Measurements from ENCODE around the gene SACM1L. TPM values are rescaled to one million over a fixed set of nuclear protein-coding genes. Genes with fewer than 3 reads are reported as not detected.

Gene SACM1L
- total and polyA plus RNA-seq, 2 experiments from 2014 or later = 28.1 to 61.6 TPM

GRCh38 chr3:45776301-45776595 is 87.1 kb downstream of the SACM1L start:
- Histone ChIP-seq H3K4me2 (no peak overlapping the region), H4K20me1 (ENCODE audit: insufficient read depth, poor library complexity, severe bottlenecking) (no peaks in the 10 kb centered on the region), H3K9me2 (replicated peaks; ENCODE audit: insufficient read depth) (no peaks in the 10 kb centered on the region), H3K36me3 (replicated peaks; ENCODE audit: insufficient read depth, low read depth) (no peaks in the 10 kb centered on the region), H3K27me3 (no peaks in the 10 kb centered on the region), H3K79me2 (no peaks in the 10 kb centered on the region), H3K9me3 (ENCODE audit: low read depth) (no peaks in the 10 kb centered on the region), H2AFZ (no peak overlapping the region), H3K27ac (no peak overlapping the region), H3K4me3 (no peak overlapping the region), H3K4me1 (ENCODE audit: insufficient read depth) (peaks cover 22% of the 10 kb centered on the region)
- no peak for TF ChIP-seq EZH2phosphoT487 (IDR thresholded peaks at IDR 0.05; ENCODE audit: low read depth, severe bottlenecking, unreplicated experiment)
- no peak for TF ChIP-seq CTCF (IDR thresholded peaks at IDR 0.05; ENCODE audit: poor library complexity)
- TF ChIP-seq EZH2 (IDR thresholded peaks at IDR 0.05; ENCODE audit: borderline replicate concordance) = no peak
- WGBS (ENCODE audit: low lambda C conversion rate, missing lambda C conversion rate) = 75% methylated on average over 3 of the region's 3 CpGs
- no peak for DNase-seq (ENCODE audit: low spot score)

- no peak overlapping the region for H3K27ac ChIP-seq
- H3K27me3 ChIP-seq = no peaks in the 10 kb centered on the region
- TF ChIP-seq EZH2 (IDR thresholded peaks at IDR 0.05; ENCODE audit: borderline replicate concordance) (no peak), EZH2phosphoT487 (IDR thresholded peaks at IDR 0.05; ENCODE audit: low read depth, severe bottlenecking, unreplicated experiment) (no peak), CTCF (IDR thresholded peaks at IDR 0.05; ENCODE audit: poor library complexity) (no peak)
- no peak overlapping the region for H3K4me2 ChIP-seq
- no peaks in the 10 kb centered on the region for H3K9me2 ChIP-seq (replicated peaks; ENCODE audit: insufficient read depth)
- WGBS (ENCODE audit: low lambda C conversion rate, missing lambda C conversion rate) = 76% methylated on average over 8 of the region's 8 CpGs
- no peaks in the 10 kb centered on the region for H3K79me2 ChIP-seq
- DNase-seq (ENCODE audit: low spot score) = no peak
- H4K20me1 ChIP-seq (ENCODE audit: insufficient read depth, poor library complexity, severe bottlenecking) = no peaks in the 10 kb centered on the region
- H2AFZ ChIP-seq = no peak overlapping the region
- H3K4me1 ChIP-seq (ENCODE audit: insufficient read depth) = peaks cover 22% of the 10 kb centered on the region
- H3K36me3 ChIP-seq (replicated peaks; ENCODE audit: insufficient read depth, low read depth) = no peaks in the 10 kb centered on the region
- no peaks in the 10 kb centered on the region for H3K9me3 ChIP-seq (ENCODE audit: low read depth)
- no peak overlapping the region for H3K4me3 ChIP-seq
Measured at GRCh38 chr3:45776611-45777010, 87.4 kb downstream of the SACM1L start.

GRCh38 chr3:45777111-45777745 is 88.0 kb downstream of the SACM1L start:
- TF ChIP-seq EZH2phosphoT487 (IDR thresholded peaks at IDR 0.05; ENCODE audit: low read depth, severe bottlenecking, unreplicated experiment) (no peak), EZH2 (IDR thresholded peaks at IDR 0.05; ENCODE audit: borderline replicate concordance) (no peak), CTCF (IDR thresholded peaks at IDR 0.05; ENCODE audit: poor library complexity) (no peak)
- no peaks in the 10 kb centered on the region for H4K20me1 ChIP-seq (ENCODE audit: insufficient read depth, poor library complexity, severe bottlenecking)
- no peaks in the 10 kb centered on the region for H3K9me3 ChIP-seq (ENCODE audit: low read depth)
- 91% methylated on average over 8 of the region's 8 CpGs for WGBS (ENCODE audit: low lambda C conversion rate, missing lambda C conversion rate)
- H3K27me3 ChIP-seq = no peaks in the 10 kb centered on the region
- no peak overlapping the region for H3K4me2 ChIP-seq
- no peak overlapping the region for H2AFZ ChIP-seq
- H3K4me1 ChIP-seq (ENCODE audit: insufficient read depth) = peaks cover 22% of the 10 kb centered on the region
- no peak overlapping the region for H3K4me3 ChIP-seq
- H3K9me2 ChIP-seq (replicated peaks; ENCODE audit: insufficient read depth) = no peaks in the 10 kb centered on the region
- H3K36me3 ChIP-seq (replicated peaks; ENCODE audit: insufficient read depth, low read depth) = no peaks in the 10 kb centered on the region
- H3K27ac ChIP-seq = no peak overlapping the region
- H3K79me2 ChIP-seq = no peaks in the 10 kb centered on the region
- no peak for DNase-seq (ENCODE audit: low spot score)
